GM12878 (cell line): ENCODE data around the gene ALG5.

Experiments
- CBX3 ChIP-seq: fragments of 200-600 bp; sonication (generic); IDR thresholded peaks from 2 replicates; pipeline ENCODE4 v1.6.1; 2016; ENCODE audit warnings: low read depth, borderline replicate concordance
- CHD2 ChIP-seq: IDR thresholded peaks from 2 replicates; pipeline ENCODE4 v1.6.1; 2011; ENCODE audit warnings: low read depth, low read length, improper control_type of control experiment, borderline replicate concordance
- CTCF ChIP-seq, 3 experiments: IDR thresholded peaks in 2 of 3; conservative IDR thresholded peaks in 1 of 3; 2 replicates each; pipeline ENCODE4 v1.5.1; 2011; ENCODE audit warnings: low read depth in 3 of 3, low read length in 3 of 3, mild to moderate bottlenecking in 3 of 3, control low read depth in 2 of 3, moderate library complexity in 2 of 3, inconsistent platforms in 1 of 3, mixed read lengths in 1 of 3; ENCODE audit not compliant: control insufficient read depth in 2 of 3, insufficient read depth in 1 of 3; ENCODE audit errors: extremely low read depth in 1 of 3
- EZH2 ChIP-seq: IDR thresholded peaks from 2 replicates; pipeline ENCODE4 v1.6.1; 2012; ENCODE audit warnings: low read depth, mild to moderate bottlenecking, control low read depth, inconsistent platforms, low read length, borderline replicate concordance; ENCODE audit not compliant: control insufficient read depth
- MAX ChIP-seq: IDR thresholded peaks from 2 replicates; pipeline ENCODE4 v1.6.1; 2012; ENCODE audit warnings: low read depth, low read length, improper control_type of control experiment
- SMC3 ChIP-seq: IDR thresholded peaks from 2 replicates; pipeline ENCODE4 v1.6.1; 2011; ENCODE audit warnings: low read length, improper control_type of control experiment, borderline replicate concordance
- SP1 ChIP-seq: IDR thresholded peaks from one replicate; pipeline ENCODE4 v1.6.1; 2011; ENCODE audit warnings: low read depth, low read length
- ZBTB11 ChIP-seq: fragments of 450-650 bp; formaldehyde crosslinking; IDR thresholded peaks from 2 replicates; pipeline ENCODE4 v1.5.0; 2022; ENCODE audit warnings: mild to moderate bottlenecking, missing genetic modification characterization

- TF ChIP-seq MAX (no peak), SMC3 (no peak), CTCF (IDR thresholded peaks at IDR 0.05 in 2 of 3, conservative IDR thresholded peaks at IDR 0.05 in 1 of 3; ENCODE audit: control insufficient read depth in 2 of 3, extremely low read depth in 1 of 3, insufficient read depth in 1 of 3, low read depth in 3 of 3, low read length in 3 of 3) (no peak), CBX3 (no peak), SP1 (no peak), EZH2 (no peak), ZBTB11 (CRISPR knock-in tag) (no peak), CHD2 (no peak)
Measured at GRCh38 chr13:37046062-37046461, 46.9 kb upstream of the ALG5 start.
